Measurements from ENCODE around the gene NXPE2.

Gene NXPE2

DNA sequence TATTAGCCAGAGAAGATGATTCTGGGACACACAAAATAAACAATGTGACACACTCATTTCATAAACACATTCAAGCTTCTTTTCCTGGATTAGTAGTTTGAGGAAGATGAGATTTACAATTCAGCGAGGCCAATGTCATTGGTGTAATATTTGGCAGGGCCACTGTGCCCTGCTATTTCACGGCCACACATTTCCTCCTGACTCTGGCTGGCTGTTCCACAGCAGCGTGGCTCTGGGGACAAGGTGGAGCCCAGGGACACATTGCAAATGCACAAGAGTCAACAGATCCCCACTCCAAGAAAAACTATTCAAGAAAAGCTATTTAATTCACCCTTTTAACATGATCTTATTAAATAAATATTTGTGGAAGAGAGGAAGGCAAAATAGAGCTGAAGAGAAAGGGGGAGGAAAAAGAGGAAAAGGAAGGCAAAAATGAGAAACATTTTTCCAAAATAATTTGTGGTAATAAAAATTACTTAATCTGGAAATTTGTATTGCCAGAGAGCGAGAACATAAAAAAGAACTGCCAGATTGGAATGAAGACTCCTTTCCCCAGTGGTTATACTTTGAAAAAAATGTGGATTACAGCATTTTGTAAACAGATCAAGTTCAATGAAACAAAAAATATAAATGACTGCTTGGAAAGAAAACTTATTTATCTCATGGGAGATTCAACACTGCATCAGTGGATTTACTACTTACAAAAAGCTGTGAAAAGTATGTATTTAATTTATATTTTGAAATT is 27.1 kb downstream of the NXPE2 start:
- H3K4me3 ChIP-seq (replicated peaks; ENCODE audit: low read depth, low read length) = no peak overlapping the region
- no peak for TF ChIP-seq CTCF (IDR thresholded peaks at IDR 0.05; ENCODE audit: low read depth, low read length, missing control alignments)
- DNase-seq (ENCODE audit: extremely low read depth, low read depth) = no peak

- no peak for TF ChIP-seq CTCF (IDR thresholded peaks at IDR 0.05; ENCODE audit: low read depth, low read length, missing control alignments)
- DNase-seq (ENCODE audit: extremely low read depth, low read depth) = no peak
- H3K4me3 ChIP-seq (replicated peaks; ENCODE audit: low read depth, low read length) = no peak overlapping the region
These were observed 31.6 kb downstream of the NXPE2 start for GRCh38 chr11:114709960-114710359.

- DNase-seq (ENCODE audit: extremely low read depth, low read depth) = no peak
- H3K4me3 ChIP-seq (replicated peaks; ENCODE audit: low read depth, low read length) = no peak overlapping the region
- no peak for TF ChIP-seq CTCF (IDR thresholded peaks at IDR 0.05; ENCODE audit: low read depth, low read length, missing control alignments)
These were observed 35.4 kb downstream of the NXPE2 start for GRCh38 chr11:114713756-114714155.

- no peak overlapping the region for H3K4me3 ChIP-seq (replicated peaks; ENCODE audit: low read depth, low read length)
- no peak for DNase-seq (ENCODE audit: extremely low read depth, low read depth)
- TF ChIP-seq CTCF (IDR thresholded peaks at IDR 0.05; ENCODE audit: low read depth, low read length, missing control alignments) = no peak
These were observed 41.2 kb downstream of the NXPE2 start for GRCh38 chr11:114719562-114719961.

DNA sequence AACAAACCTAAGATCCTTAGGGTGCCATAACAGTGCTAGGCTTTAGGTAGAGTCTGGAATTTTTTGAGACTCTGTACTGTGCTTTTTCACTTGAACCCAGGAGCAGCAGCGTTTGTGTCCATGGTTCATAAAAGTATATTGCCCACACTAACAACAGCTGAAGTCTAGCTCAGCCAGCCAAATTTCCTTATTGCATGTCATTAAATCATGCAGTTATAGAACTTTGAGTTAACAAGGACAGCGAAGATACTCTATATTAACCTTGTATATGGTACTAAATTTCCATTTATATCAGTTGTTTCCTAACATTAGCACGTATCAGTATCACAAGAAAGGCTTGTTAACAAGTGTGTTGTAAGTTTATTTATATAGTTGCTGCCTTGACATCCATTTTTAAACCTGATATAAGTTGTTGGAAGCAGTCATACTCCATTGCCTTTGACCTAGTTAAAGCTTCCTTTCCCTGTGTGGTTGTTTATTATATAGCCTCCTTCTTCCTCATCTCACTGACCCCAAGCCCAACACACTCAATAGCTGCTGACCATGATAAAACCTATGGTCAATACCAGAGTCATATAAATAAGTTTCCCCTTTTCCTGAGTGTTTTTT is 46.7 kb downstream of the NXPE2 start:
- no peak overlapping the region for H3K4me3 ChIP-seq (replicated peaks; ENCODE audit: low read depth, low read length)
- no peak for DNase-seq (ENCODE audit: extremely low read depth, low read depth)
- no peak for TF ChIP-seq CTCF (IDR thresholded peaks at IDR 0.05; ENCODE audit: low read depth, low read length, missing control alignments)

DNA sequence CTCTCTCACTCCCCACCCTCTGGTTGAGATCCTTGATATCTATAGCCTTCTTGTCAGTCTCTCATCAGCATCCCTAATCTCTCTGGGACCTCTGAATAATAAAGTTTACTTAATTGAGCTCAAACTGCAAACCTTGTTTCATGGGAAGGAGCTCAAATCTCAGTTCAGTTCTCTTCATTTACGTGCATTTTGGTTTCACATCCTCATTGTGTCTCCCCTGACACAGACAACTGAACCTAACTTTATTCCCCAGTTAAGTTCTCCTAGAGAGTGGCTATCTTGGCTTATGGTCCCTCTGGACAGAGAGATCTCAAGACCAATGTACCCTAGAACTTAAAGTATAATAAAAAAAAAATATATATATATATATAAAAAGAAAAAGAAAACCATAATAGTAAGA is 47.3 kb downstream of the NXPE2 start:
- DNase-seq (ENCODE audit: extremely low read depth, low read depth) = no peak
- no peak for TF ChIP-seq CTCF (IDR thresholded peaks at IDR 0.05; ENCODE audit: low read depth, low read length, missing control alignments)
- H3K4me3 ChIP-seq (replicated peaks; ENCODE audit: low read depth, low read length) = no peak overlapping the region
